Measurements from ENCODE around the gene FAM110A.

Gene FAM110A

GRCh38 chr20:853406-853996 is 20.0 kb downstream of the FAM110A start:
- no peak for DNase-seq (ENCODE audit: extremely low read depth, low read depth)
- TF ChIP-seq CTCF (IDR thresholded peaks at IDR 0.05; ENCODE audit: low read depth, low read length, missing control alignments), result no peak
- no peak overlapping the region for H3K4me3 ChIP-seq (replicated peaks; ENCODE audit: low read depth, low read length)

- TF ChIP-seq CTCF (IDR thresholded peaks at IDR 0.05; ENCODE audit: low read depth, low read length, missing control alignments), result no peak
- no peak for DNase-seq (ENCODE audit: extremely low read depth, low read depth)
These were observed 21.1 kb downstream of the FAM110A start for GRCh38 chr20:854601-855000.

GRCh38 chr20:855466-856360 is 22.2 kb downstream of the FAM110A start:
- no peak overlapping the region for H3K4me3 ChIP-seq (replicated peaks; ENCODE audit: low read depth, low read length)
- no peak for TF ChIP-seq CTCF (IDR thresholded peaks at IDR 0.05; ENCODE audit: low read depth, low read length, missing control alignments)
- no peak for DNase-seq (ENCODE audit: extremely low read depth, low read depth)

More at GRCh38 chr20:854601-855000, 21.1 kb downstream of the FAM110A start:
- no peak overlapping the region for H3K4me3 ChIP-seq (replicated peaks; ENCODE audit: low read depth, low read length)

GRCh38 chr20:856361-856775 is 22.9 kb downstream of the FAM110A start:
- peak; percentile 49 for DNase-seq (ENCODE audit: extremely low read depth, low read depth)
- H3K4me3 ChIP-seq (replicated peaks; ENCODE audit: low read depth, low read length), result no peak overlapping the region
- no peak for TF ChIP-seq CTCF (IDR thresholded peaks at IDR 0.05; ENCODE audit: low read depth, low read length, missing control alignments)

GRCh38 chr20:858011-858410 is 24.5 kb downstream of the FAM110A start:
- no peak for DNase-seq (ENCODE audit: extremely low read depth, low read depth)

GRCh38 chr20:859751-860231 is 26.3 kb downstream of the FAM110A start:
- H3K4me3 ChIP-seq (replicated peaks; ENCODE audit: low read depth, low read length), result no peak overlapping the region
- DNase-seq (ENCODE audit: extremely low read depth, low read depth), result no peak
- TF ChIP-seq CTCF (IDR thresholded peaks at IDR 0.05; ENCODE audit: low read depth, low read length, missing control alignments), result no peak

More at GRCh38 chr20:858011-858410, 24.5 kb downstream of the FAM110A start:
- no peak overlapping the region for H3K4me3 ChIP-seq (replicated peaks; ENCODE audit: low read depth, low read length)
- no peak for TF ChIP-seq CTCF (IDR thresholded peaks at IDR 0.05; ENCODE audit: low read depth, low read length, missing control alignments)
